ENCODE data around the gene PALM. TPM values are rescaled to one million over a fixed set of nuclear protein-coding genes. Genes with fewer than 3 reads are reported as not detected.

The PALM gene
- total RNA-seq, 1 experiment from 2014 or later, result 10.8 TPM

DNA sequence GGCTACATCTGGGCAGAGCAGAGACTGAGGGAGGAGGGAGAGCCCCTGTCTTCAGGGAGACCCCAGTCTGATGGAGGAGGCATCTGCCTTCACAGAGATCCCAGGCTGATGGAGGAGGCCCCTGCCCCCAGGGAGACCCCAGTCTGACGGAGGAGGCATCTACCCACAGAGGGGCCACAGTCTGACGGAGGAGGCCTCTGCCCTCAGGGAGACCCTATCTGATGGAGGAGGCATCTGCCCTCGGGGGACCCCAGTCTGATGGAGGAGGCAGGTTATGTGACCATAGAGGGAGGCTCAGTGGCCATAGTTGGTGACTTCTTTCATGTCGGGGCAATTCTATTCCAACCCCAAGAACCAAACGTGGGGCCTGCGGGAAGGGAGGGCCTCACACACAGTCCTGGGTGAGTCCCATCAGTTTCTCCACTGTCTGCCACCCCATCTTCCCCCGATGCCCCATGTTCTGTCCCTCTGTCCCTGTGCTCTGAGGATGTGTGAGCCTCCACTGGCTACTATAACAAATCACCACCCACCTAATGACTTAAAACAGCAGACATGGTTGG is 56.5 kb downstream of the PALM start:
- Histone ChIP-seq H3F3A (ENCODE audit: low read length, unreplicated experiment) (no peaks in the 10 kb centered on the region), H3K79me2 (ENCODE audit: low read length) (no peaks in the 10 kb centered on the region), H2AFZ (ENCODE audit: low read length) (no peak overlapping the region), H3K4me2 (ENCODE audit: low read length) (no peak overlapping the region), H3K27me3 (ENCODE audit: low read length) (no peaks in the 10 kb centered on the region), H4K20me1 (ENCODE audit: low read length) (no peaks in the 10 kb centered on the region), H3K4me1 (ENCODE audit: insufficient read depth, low read length) (no peaks in the 10 kb centered on the region), H3K9me2 (replicated peaks; ENCODE audit: low read length) (no peaks in the 10 kb centered on the region), H3K9me3 (ENCODE audit: low read length) (no peaks in the 10 kb centered on the region), H3K36me3 (ENCODE audit: low read depth, low read length) (peaks cover 18% of the 10 kb centered on the region), H3K27ac (ENCODE audit: low read length) (no peak overlapping the region), H3K9ac (ENCODE audit: low read length) (no peak overlapping the region), H3K4me3 (ENCODE audit: low read length) (no peak overlapping the region)
- ATAC-seq, result no peak
- intact Hi-C loops (cut with micrococcal nuclease), result no loop called here
- no peak for DNase-seq
- ChIA-PET POLR2A (ENCODE audit: unreplicated experiment) (no interaction called here), CTCF (no interaction called here)
- BruUV-seq (replicated peaks), result TSS peak; percentile 18
- no peak for TF ChIP-seq EZH2 (IDR thresholded peaks at IDR 0.05; ENCODE audit: low read length, unreplicated experiment)
- TF ChIP-seq, protein P1, sequence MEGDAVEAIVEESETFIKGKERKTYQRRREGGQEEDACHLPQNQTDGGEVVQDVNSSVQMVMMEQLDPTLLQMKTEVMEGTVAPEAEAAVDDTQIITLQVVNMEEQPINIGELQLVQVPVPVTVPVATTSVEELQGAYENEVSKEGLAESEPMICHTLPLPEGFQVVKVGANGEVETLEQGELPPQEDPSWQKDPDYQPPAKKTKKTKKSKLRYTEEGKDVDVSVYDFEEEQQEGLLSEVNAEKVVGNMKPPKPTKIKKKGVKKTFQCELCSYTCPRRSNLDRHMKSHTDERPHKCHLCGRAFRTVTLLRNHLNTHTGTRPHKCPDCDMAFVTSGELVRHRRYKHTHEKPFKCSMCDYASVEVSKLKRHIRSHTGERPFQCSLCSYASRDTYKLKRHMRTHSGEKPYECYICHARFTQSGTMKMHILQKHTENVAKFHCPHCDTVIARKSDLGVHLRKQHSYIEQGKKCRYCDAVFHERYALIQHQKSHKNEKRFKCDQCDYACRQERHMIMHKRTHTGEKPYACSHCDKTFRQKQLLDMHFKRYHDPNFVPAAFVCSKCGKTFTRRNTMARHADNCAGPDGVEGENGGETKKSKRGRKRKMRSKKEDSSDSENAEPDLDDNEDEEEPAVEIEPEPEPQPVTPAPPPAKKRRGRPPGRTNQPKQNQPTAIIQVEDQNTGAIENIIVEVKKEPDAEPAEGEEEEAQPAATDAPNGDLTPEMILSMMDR (conservative IDR thresholded peaks at IDR 0.05; ENCODE audit: low read depth, low read length), result no peak
- TF ChIP-seq EZH2phosphoT487 (IDR thresholded peaks at IDR 0.05; ENCODE audit: borderline replicate concordance, low read length), result no peak

GRCh38 chr19:768424-768823 is 59.7 kb downstream of the PALM start:
- intact Hi-C loops (cut with micrococcal nuclease), result no loop called here
- Histone ChIP-seq H3K4me1 (ENCODE audit: insufficient read depth, low read length) (no peaks in the 10 kb centered on the region), H4K20me1 (ENCODE audit: low read length) (no peaks in the 10 kb centered on the region), H3K27ac (ENCODE audit: low read length) (no peak overlapping the region), H3K9me2 (replicated peaks; ENCODE audit: low read length) (no peaks in the 10 kb centered on the region), H3K36me3 (ENCODE audit: low read depth, low read length) (peaks cover 12% of the 10 kb centered on the region), H3K27me3 (ENCODE audit: low read length) (no peaks in the 10 kb centered on the region), H3K9ac (ENCODE audit: low read length) (no peak overlapping the region), H3K9me3 (ENCODE audit: low read length) (no peaks in the 10 kb centered on the region), H3K4me3 (ENCODE audit: low read length) (no peak overlapping the region), H3F3A (ENCODE audit: low read length, unreplicated experiment) (no peaks in the 10 kb centered on the region), H3K4me2 (ENCODE audit: low read length) (no peak overlapping the region), H3K79me2 (ENCODE audit: low read length) (no peaks in the 10 kb centered on the region), H2AFZ (ENCODE audit: low read length) (no peak overlapping the region)
- DNase-seq, result no peak
- no peak for TF ChIP-seq EZH2 (IDR thresholded peaks at IDR 0.05; ENCODE audit: low read length, unreplicated experiment)
- TF ChIP-seq, protein P1 (conservative IDR thresholded peaks at IDR 0.05; ENCODE audit: low read depth, low read length), result no peak
- ATAC-seq, result no peak
- BruUV-seq (replicated peaks), result no TSS peak
- ChIA-PET CTCF (no interaction called here), POLR2A (ENCODE audit: unreplicated experiment) (no interaction called here)

GRCh38 chr19:769616-770015 is 60.9 kb downstream of the PALM start:
- POLR2A ChIA-PET (ENCODE audit: unreplicated experiment), result no interaction called here
- no peaks in the 10 kb centered on the region for H3K9me3 ChIP-seq (ENCODE audit: low read length)

More at GRCh38 chr19:769616-770015, 60.9 kb downstream of the PALM start:
- Histone ChIP-seq H3K9me2 (replicated peaks; ENCODE audit: low read length) (no peaks in the 10 kb centered on the region), H3K36me3 (ENCODE audit: low read depth, low read length) (0 out of 2 replicates have a peak, but pooled peaks cover under 1% of the 10 kb centered on the region), H3K9ac (ENCODE audit: low read length) (no peak overlapping the region), H3K4me2 (ENCODE audit: low read length) (no peak overlapping the region), H2AFZ (ENCODE audit: low read length) (no peak overlapping the region), H4K20me1 (ENCODE audit: low read length) (no peaks in the 10 kb centered on the region), H3K27me3 (ENCODE audit: low read length) (no peaks in the 10 kb centered on the region), H3K4me1 (ENCODE audit: insufficient read depth, low read length) (no peaks in the 10 kb centered on the region), H3F3A (ENCODE audit: low read length, unreplicated experiment) (no peaks in the 10 kb centered on the region), H3K79me2 (ENCODE audit: low read length) (no peaks in the 10 kb centered on the region), H3K4me3 (ENCODE audit: low read length) (no peak overlapping the region), H3K27ac (ENCODE audit: low read length) (no peak overlapping the region)
- intact Hi-C loops (cut with micrococcal nuclease), result loop anchor here (2.0 kb wide), 1 partner anchor 61 kb away; no protein-coding TSS in a partner anchor
- BruUV-seq (replicated peaks), result no TSS peak
- DNase-seq, result no peak
- no peak for ATAC-seq
- CTCF ChIA-PET, result interaction anchor here (0.6 to 0.7 kb wide), 2 partner anchors 187 to 198 kb away, joined by 7 read pairs; no protein-coding TSS in a partner anchor
- TF ChIP-seq EZH2phosphoT487 (IDR thresholded peaks at IDR 0.05; ENCODE audit: borderline replicate concordance, low read length) (no peak), EZH2 (IDR thresholded peaks at IDR 0.05; ENCODE audit: low read length, unreplicated experiment) (no peak)
- TF ChIP-seq, protein P1 (conservative IDR thresholded peaks at IDR 0.05; ENCODE audit: low read depth, low read length), result no peak

All from PC-3 (cell line).